ENCODE data around the gene VAV3. TPM values are rescaled to one million over a fixed set of nuclear protein-coding genes. Genes with fewer than 3 reads are reported as not detected.

VAV3 gene
- total and polyA plus RNA-seq, 2 donors (not counting 1 experiment from before 2014, with no cell fraction given): not detected

DNA sequence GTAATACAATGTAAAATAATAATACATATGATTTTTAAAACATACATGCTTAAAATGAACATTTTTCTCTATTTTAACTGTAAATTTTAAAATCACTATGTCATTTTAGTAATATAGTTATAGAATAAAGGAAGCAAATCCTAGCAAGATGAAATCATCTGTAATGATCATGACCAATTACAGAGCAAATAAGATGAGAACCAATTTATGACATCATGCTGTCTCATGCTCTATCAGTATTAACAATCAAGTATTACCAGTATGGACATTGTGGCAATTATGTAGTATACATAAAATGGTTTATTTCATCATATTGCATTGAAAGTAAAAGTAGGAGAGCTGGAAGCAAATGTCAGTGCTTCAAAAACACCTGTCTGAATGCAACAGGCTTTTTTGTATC lies 255.0 kb downstream of the VAV3 start:
- TF ChIP-seq, protein P1, sequence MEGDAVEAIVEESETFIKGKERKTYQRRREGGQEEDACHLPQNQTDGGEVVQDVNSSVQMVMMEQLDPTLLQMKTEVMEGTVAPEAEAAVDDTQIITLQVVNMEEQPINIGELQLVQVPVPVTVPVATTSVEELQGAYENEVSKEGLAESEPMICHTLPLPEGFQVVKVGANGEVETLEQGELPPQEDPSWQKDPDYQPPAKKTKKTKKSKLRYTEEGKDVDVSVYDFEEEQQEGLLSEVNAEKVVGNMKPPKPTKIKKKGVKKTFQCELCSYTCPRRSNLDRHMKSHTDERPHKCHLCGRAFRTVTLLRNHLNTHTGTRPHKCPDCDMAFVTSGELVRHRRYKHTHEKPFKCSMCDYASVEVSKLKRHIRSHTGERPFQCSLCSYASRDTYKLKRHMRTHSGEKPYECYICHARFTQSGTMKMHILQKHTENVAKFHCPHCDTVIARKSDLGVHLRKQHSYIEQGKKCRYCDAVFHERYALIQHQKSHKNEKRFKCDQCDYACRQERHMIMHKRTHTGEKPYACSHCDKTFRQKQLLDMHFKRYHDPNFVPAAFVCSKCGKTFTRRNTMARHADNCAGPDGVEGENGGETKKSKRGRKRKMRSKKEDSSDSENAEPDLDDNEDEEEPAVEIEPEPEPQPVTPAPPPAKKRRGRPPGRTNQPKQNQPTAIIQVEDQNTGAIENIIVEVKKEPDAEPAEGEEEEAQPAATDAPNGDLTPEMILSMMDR (conservative IDR thresholded peaks at IDR 0.05 in 1 of 2, IDR thresholded peaks at IDR 0.05 in 1 of 2; ENCODE audit: low read depth in 1 of 2, low read length in 2 of 2): no peak
- no peak for TF ChIP-seq EZH2 (IDR thresholded peaks at IDR 0.05; ENCODE audit: low read length, missing control alignments)
- Histone ChIP-seq H3K79me2 (ENCODE audit: control insufficient read depth, insufficient read depth, low read length) (no peaks in the 10 kb centered on the region), H3K36me3 (ENCODE audit: control insufficient read depth, insufficient read depth, low read length) (no peaks in the 10 kb centered on the region), H3K9ac (ENCODE audit: insufficient read depth, low read length) (no peak overlapping the region), H2AFZ (ENCODE audit: low read length) (no peak overlapping the region), H4K20me1 (ENCODE audit: control insufficient read depth, extremely low read depth, insufficient read depth, low read length) (no peaks in the 10 kb centered on the region), H3K4me3 (replicated peaks in 1 of 4; ENCODE audit: control extremely low read depth in 1 of 4, insufficient read depth in 1 of 4, low read depth in 3 of 4, low read length in 4 of 4) (no peak overlapping the region), H3K4me2 (ENCODE audit: extremely low read depth, insufficient read depth, low read length) (no peak overlapping the region), H3K9me3 (ENCODE audit: control insufficient read depth, insufficient read depth, low read depth, low read length) (no peaks in the 10 kb centered on the region), H3K27me3 (ENCODE audit: control insufficient read depth, insufficient read depth, low read length) (no peaks in the 10 kb centered on the region), H3K27ac (ENCODE audit: insufficient read depth, low read length) (no peak overlapping the region), H3K4me1 (ENCODE audit: control insufficient read depth, extremely low read depth, insufficient read depth, low read length) (no peaks in the 10 kb centered on the region)
- DNase-seq (ENCODE audit: low read depth in 2 of 2): no peak

DNA sequence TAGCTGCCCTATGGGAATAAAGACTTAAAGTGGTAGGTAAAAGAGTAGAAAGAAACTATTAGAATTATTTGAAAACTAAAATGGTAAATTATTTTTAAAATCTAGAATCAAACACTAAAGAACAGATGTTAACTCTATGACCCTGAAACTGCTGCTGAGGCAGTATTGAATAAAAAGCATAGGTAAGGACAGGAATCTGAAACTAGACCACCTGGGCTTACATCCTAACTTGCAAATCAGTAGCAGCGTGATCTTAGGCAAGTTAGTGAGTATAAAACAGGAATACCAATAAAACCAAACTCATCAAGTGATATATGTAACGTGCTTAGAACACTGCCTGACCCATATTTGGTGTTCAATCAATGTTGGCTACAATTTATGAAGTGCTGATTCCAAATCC lies 257.9 kb downstream of the VAV3 start:
- Histone ChIP-seq H3K9me3 (ENCODE audit: control insufficient read depth, insufficient read depth, low read depth, low read length) (no peaks in the 10 kb centered on the region), H2AFZ (ENCODE audit: low read length) (no peak overlapping the region), H3K79me2 (ENCODE audit: control insufficient read depth, insufficient read depth, low read length) (no peaks in the 10 kb centered on the region), H3K4me3 (replicated peaks in 1 of 4; ENCODE audit: control extremely low read depth in 1 of 4, insufficient read depth in 1 of 4, low read depth in 3 of 4, low read length in 4 of 4) (no peak overlapping the region), H3K27me3 (ENCODE audit: control insufficient read depth, insufficient read depth, low read length) (no peaks in the 10 kb centered on the region), H3K4me1 (ENCODE audit: control insufficient read depth, extremely low read depth, insufficient read depth, low read length) (no peaks in the 10 kb centered on the region), H3K9ac (ENCODE audit: insufficient read depth, low read length) (no peak overlapping the region), H3K4me2 (ENCODE audit: extremely low read depth, insufficient read depth, low read length) (no peak overlapping the region), H4K20me1 (ENCODE audit: control insufficient read depth, extremely low read depth, insufficient read depth, low read length) (no peaks in the 10 kb centered on the region), H3K27ac (ENCODE audit: insufficient read depth, low read length) (no peak overlapping the region), H3K36me3 (ENCODE audit: control insufficient read depth, insufficient read depth, low read length) (no peaks in the 10 kb centered on the region)
- no peak for DNase-seq (ENCODE audit: low read depth in 2 of 2)
- TF ChIP-seq EZH2 (IDR thresholded peaks at IDR 0.05; ENCODE audit: low read length, missing control alignments): no peak
- TF ChIP-seq, protein P1 (conservative IDR thresholded peaks at IDR 0.05 in 1 of 2, IDR thresholded peaks at IDR 0.05 in 1 of 2; ENCODE audit: low read depth in 1 of 2, low read length in 2 of 2): no peak

DNA sequence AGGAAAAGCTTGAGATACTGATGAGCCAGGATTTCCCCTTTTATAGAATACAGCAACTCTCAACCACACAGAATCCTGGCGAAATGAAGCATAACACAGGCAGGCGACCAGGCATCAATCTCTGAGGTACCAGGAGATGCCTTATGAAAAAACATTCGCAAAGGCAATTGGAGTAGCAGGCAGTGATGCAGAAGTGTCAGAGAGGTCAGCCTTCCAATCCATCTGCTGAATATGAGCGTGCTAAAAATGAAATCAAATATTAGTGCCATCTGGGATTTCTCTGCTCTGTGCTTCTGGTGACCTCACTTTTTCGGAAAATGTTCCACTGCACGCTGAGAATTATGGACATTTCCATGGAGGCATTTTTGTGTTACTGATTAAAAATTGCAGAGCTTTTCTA lies 258.8 kb downstream of the VAV3 start:
- Histone ChIP-seq H4K20me1 (ENCODE audit: control insufficient read depth, extremely low read depth, insufficient read depth, low read length) (no peaks in the 10 kb centered on the region), H3K27ac (ENCODE audit: insufficient read depth, low read length) (no peak overlapping the region)

More for the DNA sequence above, 258.8 kb downstream of the VAV3 start:
- Histone ChIP-seq H3K36me3 (ENCODE audit: control insufficient read depth, insufficient read depth, low read length) (no peaks in the 10 kb centered on the region), H3K9ac (ENCODE audit: insufficient read depth, low read length) (no peak overlapping the region), H2AFZ (ENCODE audit: low read length) (no peak overlapping the region), H3K79me2 (ENCODE audit: control insufficient read depth, insufficient read depth, low read length) (no peaks in the 10 kb centered on the region), H3K27me3 (ENCODE audit: control insufficient read depth, insufficient read depth, low read length) (no peaks in the 10 kb centered on the region), H3K4me2 (ENCODE audit: extremely low read depth, insufficient read depth, low read length) (no peak overlapping the region), H3K9me3 (ENCODE audit: control insufficient read depth, insufficient read depth, low read depth, low read length) (no peaks in the 10 kb centered on the region), H3K4me3 (replicated peaks in 1 of 4; ENCODE audit: control extremely low read depth in 1 of 4, insufficient read depth in 1 of 4, low read depth in 3 of 4, low read length in 4 of 4) (no peak overlapping the region), H3K4me1 (ENCODE audit: control insufficient read depth, extremely low read depth, insufficient read depth, low read length) (no peaks in the 10 kb centered on the region)
- TF ChIP-seq, protein P1 (conservative IDR thresholded peaks at IDR 0.05 in 1 of 2, IDR thresholded peaks at IDR 0.05 in 1 of 2; ENCODE audit: low read depth in 1 of 2, low read length in 2 of 2): no peak
- no peak for TF ChIP-seq EZH2 (IDR thresholded peaks at IDR 0.05; ENCODE audit: low read length, missing control alignments)
- no peak for DNase-seq (ENCODE audit: low read depth in 2 of 2)

Measured in fibroblast of lung (primary cell).